Subcutaneous abdominal adipose tissue (tissue), 5 donors: ENCODE measurements around the gene DCHS2.
A peak's percentile ranks its signal among the peaks of the same experiment; 100 is the strongest.

ENCODE experiments used
- H3K27ac ChIP-seq: one replicate; pipeline ENCODE4 v1.7.0; 2013; ENCODE audit warnings: low read depth, mild to moderate bottlenecking, inconsistent platforms, low read length, moderate library complexity
- H3K27me3 ChIP-seq, 5 donors: one replicate each; pipeline ENCODE4 v1.7.0; 2013; ENCODE audit warnings: low read length in 5 of 5, inconsistent platforms in 1 of 5; ENCODE audit not compliant: control insufficient read depth in 5 of 5, insufficient read depth in 4 of 5
- H3K36me3 ChIP-seq, 5 donors: one replicate each; pipeline ENCODE4 v1.7.0; 2013; ENCODE audit warnings: low read length in 5 of 5; ENCODE audit not compliant: control insufficient read depth in 5 of 5, insufficient read depth in 5 of 5
- H3K4me1 ChIP-seq, 5 donors: one replicate each; pipeline ENCODE4 v1.7.0; 2013; ENCODE audit warnings: low read length in 5 of 5, mild to moderate bottlenecking in 3 of 5, moderate library complexity in 1 of 5; ENCODE audit not compliant: control insufficient read depth in 5 of 5, insufficient read depth in 5 of 5
- H3K4me3 ChIP-seq, 5 donors: one replicate each; pipeline ENCODE4 v1.7.0; 2013; ENCODE audit warnings: low read length in 5 of 5, low read depth in 1 of 5
- H3K9ac ChIP-seq, 5 donors: one replicate each; pipeline ENCODE4 v1.7.0; 2013; ENCODE audit warnings: low read length in 5 of 5, mild to moderate bottlenecking in 4 of 5, moderate library complexity in 3 of 5
- H3K9me3 ChIP-seq, 5 donors: one replicate each; pipeline ENCODE4 v1.7.0; 2013; ENCODE audit warnings: low read length in 5 of 5; ENCODE audit not compliant: control insufficient read depth in 5 of 5
- donor health status: healthy.
- donor health status: healthy.
- donor health status: healthy.
- donor health status: healthy.
- donor health status: healthy.

Gene DCHS2

DNA sequence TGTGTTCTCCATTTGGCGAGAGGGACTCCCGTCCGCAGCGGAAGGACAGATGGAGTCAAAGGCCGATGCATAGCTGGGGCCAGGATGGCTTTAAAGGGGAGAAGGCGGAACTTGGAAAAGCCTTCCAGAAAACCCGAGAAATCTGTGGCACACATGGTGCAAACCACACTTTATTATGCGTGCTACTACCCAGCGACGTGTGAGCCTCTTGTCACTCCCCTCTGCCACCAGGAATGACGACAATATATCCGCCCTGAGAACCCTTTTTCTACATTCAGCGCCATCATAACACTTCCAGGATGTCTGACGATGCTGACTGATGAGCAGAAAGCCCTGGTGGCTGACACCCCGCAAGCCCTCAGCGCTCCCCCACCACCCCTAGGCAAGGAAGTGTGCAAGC, 689 bp upstream of the DCHS2 start:
- Histone ChIP-seq H3K9me3 (no peaks in the 10 kb centered on the region), H3K4me3 (peak overlapping the region in 3 of 5 donors; percentile 39 to 50 (median 46)), H3K4me1 (peaks cover 0 to 26% (median 24%) of the 10 kb centered on the region in 5 donors), H3K27me3 (peaks cover 16 to 43% (median 36%) of the 10 kb centered on the region in 5 donors), H3K36me3 (no peaks in the 10 kb centered on the region), H3K9ac (no peak overlapping the region), H3K27ac (no peak overlapping the region)

- Histone ChIP-seq H3K9ac (no peak overlapping the region), H3K4me1 (peaks cover 0 to 26% (median 24%) of the 10 kb centered on the region in 5 donors), H3K27ac (no peak overlapping the region), H3K27me3 (peaks cover 20 to 43% (median 36%) of the 10 kb centered on the region in 5 donors), H3K9me3 (no peaks in the 10 kb centered on the region), H3K36me3 (no peaks in the 10 kb centered on the region), H3K4me3 (peak overlapping the region; percentile 39 to 53 (median 39))
Observed at GRCh38 chr4:154490583-154491340, 837 bp downstream of the DCHS2 start.

GRCh38 chr4:154490234-154490582, 1.4 kb downstream of the DCHS2 start:
- Histone ChIP-seq H3K9me3 (no peaks in the 10 kb centered on the region), H3K9ac (no peak overlapping the region)

GRCh38 chr4:154489558-154490233, 1.9 kb downstream of the DCHS2 start:
- Histone ChIP-seq H3K4me1 (peaks cover 0 to 26% (median 24%) of the 10 kb centered on the region in 5 donors), H3K4me3 (peak overlapping the region in 1 of 5 donors; percentile 50), H3K27me3 (peaks cover 20 to 47% (median 36%) of the 10 kb centered on the region in 5 donors), H3K36me3 (no peaks in the 10 kb centered on the region), H3K9me3 (no peaks in the 10 kb centered on the region), H3K27ac (no peak overlapping the region), H3K9ac (no peak overlapping the region)

More at GRCh38 chr4:154490234-154490582, 1.4 kb downstream of the DCHS2 start:
- Histone ChIP-seq H3K4me3 (peak overlapping the region in 2 of 5 donors; percentile 50 to 53), H3K4me1 (peaks cover 0 to 26% (median 24%) of the 10 kb centered on the region in 5 donors), H3K27me3 (peaks cover 20 to 45% (median 36%) of the 10 kb centered on the region in 5 donors), H3K27ac (no peak overlapping the region), H3K36me3 (no peaks in the 10 kb centered on the region)

DNA sequence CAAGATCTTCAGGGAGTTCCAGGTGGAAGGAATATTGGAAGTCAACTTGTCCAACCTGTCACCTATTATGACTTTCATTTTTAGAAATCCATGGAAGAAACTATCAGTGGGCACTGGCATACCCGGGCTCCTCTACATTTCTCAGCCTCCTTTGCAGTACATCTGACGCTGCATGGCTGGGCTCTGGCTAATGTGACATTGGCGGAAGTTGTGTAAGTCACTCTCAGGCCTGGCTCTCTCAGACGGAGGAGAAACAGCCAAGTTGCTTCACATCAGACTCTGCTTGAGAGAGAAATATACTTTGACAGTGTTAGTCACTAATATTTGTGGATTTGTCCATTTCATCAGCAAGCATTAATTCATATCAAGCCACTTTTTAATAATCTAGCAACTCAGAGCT, 4.5 kb downstream of the DCHS2 start:
- no peak overlapping the region for H3K9ac ChIP-seq
- no peaks in the 10 kb centered on the region for H3K9me3 ChIP-seq
- peaks cover 0 to 24% (median 21%) of the 10 kb centered on the region in 5 donors for H3K4me1 ChIP-seq
- H3K36me3 ChIP-seq: no peaks in the 10 kb centered on the region
- peaks cover 20 to 42% (median 33%) of the 10 kb centered on the region in 5 donors for H3K27me3 ChIP-seq
- no peak overlapping the region for H3K27ac ChIP-seq
- H3K4me3 ChIP-seq: no peak overlapping the region

DNA sequence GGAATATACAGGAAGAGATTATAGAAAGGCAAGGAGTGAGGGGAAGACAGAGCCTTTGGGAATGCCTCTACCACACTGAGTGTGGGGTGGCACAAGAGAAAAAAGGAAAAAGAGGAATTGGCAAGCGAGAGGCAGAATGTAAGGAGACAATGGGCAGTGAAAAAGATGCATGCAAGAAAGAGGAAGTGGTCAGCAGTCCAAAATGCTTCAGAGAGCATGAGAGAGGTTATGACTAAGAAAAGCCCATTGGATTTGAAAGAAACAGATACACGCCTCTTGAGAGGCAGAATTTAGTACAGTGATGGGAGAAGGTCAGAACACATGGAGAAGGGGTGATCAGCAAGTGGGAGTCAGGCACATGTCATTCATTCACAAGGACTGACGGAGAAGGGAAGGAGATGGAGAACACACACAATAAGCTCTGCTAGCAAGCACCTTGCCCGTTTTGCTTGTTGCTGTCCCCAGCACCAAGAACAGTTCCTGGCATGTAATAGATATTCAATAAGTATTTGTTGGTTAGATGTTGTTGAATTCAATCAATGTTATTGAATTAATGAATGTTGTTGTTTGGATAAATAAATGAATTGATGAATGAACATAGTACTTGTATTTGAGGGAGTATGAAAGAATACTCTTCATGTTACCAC, 6.3 kb downstream of the DCHS2 start:
- Histone ChIP-seq H3K27me3 (peaks cover 8 to 26% (median 18%) of the 10 kb centered on the region in 5 donors), H3K4me1 (peaks cover 0 to 5% (median 5%) of the 10 kb centered on the region in 5 donors), H3K9me3 (no peaks in the 10 kb centered on the region), H3K27ac (no peak overlapping the region), H3K36me3 (no peaks in the 10 kb centered on the region), H3K9ac (no peak overlapping the region), H3K4me3 (no peak overlapping the region)

DNA sequence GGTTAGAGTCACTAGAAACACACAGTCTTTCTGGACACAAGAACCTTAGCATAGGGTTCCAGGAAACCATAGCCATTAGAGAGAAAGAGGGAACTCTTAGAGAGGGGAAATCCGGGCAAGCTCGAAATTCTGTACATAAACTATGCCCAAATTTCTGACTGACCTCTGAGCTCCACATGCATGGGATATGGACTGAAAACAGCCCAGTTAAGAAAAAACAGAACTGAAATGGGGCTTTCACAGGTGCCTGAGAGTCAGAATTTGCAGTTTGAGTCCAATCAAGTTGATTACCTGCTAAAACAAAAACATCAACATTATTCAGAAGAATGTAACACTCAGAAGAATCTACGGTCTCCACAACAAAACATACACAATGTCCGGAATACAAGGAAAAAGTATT, 13.1 kb downstream of the DCHS2 start:
- Histone ChIP-seq H3K4me1 (no peaks in the 10 kb centered on the region), H3K27ac (no peak overlapping the region), H3K9ac (no peak overlapping the region), H3K9me3 (no peaks in the 10 kb centered on the region), H3K4me3 (no peak overlapping the region), H3K36me3 (no peaks in the 10 kb centered on the region), H3K27me3 (peaks cover 0 to 2% (median 0%) of the 10 kb centered on the region in 5 donors)

- no peaks in the 10 kb centered on the region for H3K27me3 ChIP-seq
Observed at GRCh38 chr4:154478128-154478527, 13.5 kb downstream of the DCHS2 start.

DNA sequence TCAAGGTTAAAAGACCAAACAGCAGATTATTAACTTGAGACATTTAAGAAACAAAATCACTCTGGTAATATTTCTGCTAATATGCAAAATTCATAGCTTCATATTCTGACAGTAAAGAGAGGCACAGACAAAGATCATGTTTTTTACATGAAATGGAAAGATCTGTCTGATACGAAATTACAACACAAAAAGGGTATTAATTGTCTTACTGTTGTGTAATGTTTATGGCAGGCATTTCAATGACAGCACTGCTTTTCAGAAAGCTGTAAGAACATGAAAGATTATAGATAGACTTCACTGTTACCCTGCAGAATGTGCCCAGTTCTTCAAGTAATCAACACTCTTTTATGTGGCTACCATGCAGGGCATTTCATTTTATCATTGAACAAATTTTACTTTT, 15.4 kb downstream of the DCHS2 start:
- H3K9ac ChIP-seq: no peak overlapping the region
- H3K36me3 ChIP-seq: no peaks in the 10 kb centered on the region
- no peaks in the 10 kb centered on the region for H3K27me3 ChIP-seq
- no peaks in the 10 kb centered on the region for H3K4me1 ChIP-seq
- no peak overlapping the region for H3K4me3 ChIP-seq
- no peak overlapping the region for H3K27ac ChIP-seq
- no peaks in the 10 kb centered on the region for H3K9me3 ChIP-seq

More at GRCh38 chr4:154478128-154478527, 13.5 kb downstream of the DCHS2 start:
- Histone ChIP-seq H3K27ac (no peak overlapping the region), H3K9me3 (no peaks in the 10 kb centered on the region), H3K4me3 (no peak overlapping the region), H3K9ac (no peak overlapping the region), H3K36me3 (no peaks in the 10 kb centered on the region), H3K4me1 (no peaks in the 10 kb centered on the region)

DNA sequence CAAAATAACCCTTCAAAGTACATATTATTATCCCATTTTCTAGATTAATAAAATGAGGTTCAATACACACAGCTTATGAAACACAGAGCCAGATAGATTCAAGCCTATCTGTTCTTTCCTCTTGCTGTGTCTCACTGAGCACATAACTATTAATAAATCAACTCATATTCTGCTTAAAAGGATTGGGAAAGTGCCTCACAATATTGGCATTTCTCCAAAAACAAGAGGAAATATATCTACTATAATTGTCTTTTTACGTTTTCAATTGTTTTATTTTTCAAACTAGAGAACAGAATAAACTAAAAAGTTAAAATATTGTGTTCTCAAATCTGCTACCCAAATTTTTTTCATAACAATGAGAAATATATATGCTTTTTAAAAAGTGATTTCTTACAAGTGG, 15.8 kb downstream of the DCHS2 start:
- Histone ChIP-seq H3K9me3 (no peaks in the 10 kb centered on the region), H3K4me1 (no peaks in the 10 kb centered on the region), H3K36me3 (no peaks in the 10 kb centered on the region), H3K9ac (no peak overlapping the region), H3K27me3 (no peaks in the 10 kb centered on the region), H3K27ac (no peak overlapping the region), H3K4me3 (no peak overlapping the region)
